LNCAP (cell line): ENCODE data around the gene ATF7.

Experiments used
- CTCF ChIP-seq: fragments of 450-650 bp; IDR thresholded peaks from 2 replicates; pipeline ENCODE4 v1.5.1; 2017; ENCODE audit warnings: mild to moderate bottlenecking

The ATF7 gene

GRCh38 chr12:53464685-53465418 lies 161.3 kb downstream of the ATF7 start:
- no peak for TF ChIP-seq CTCF

GRCh38 chr12:53463802-53464560 lies 162.2 kb downstream of the ATF7 start:
- TF ChIP-seq CTCF = no peak

- TF ChIP-seq CTCF = no peak
Observed at GRCh38 chr12:53462935-53463334, 163.2 kb downstream of the ATF7 start.

- no peak for TF ChIP-seq CTCF
Observed at GRCh38 chr12:53461591-53461990, 164.6 kb downstream of the ATF7 start.

- TF ChIP-seq CTCF = no peak
Observed at GRCh38 chr12:53461059-53461458, 165.1 kb downstream of the ATF7 start.

GRCh38 chr12:53459097-53459496 lies 167.1 kb downstream of the ATF7 start:
- TF ChIP-seq CTCF = no peak
